ENCODE data around the gene NBDY. TPM values are rescaled to one million over a fixed set of nuclear protein-coding genes. Genes with fewer than 3 reads are reported as not detected.

Gene NBDY
- total RNA-seq, 1 donor from 2014 or later, result 15.4 TPM

GRCh38 chrX:56785442-56785841 lies 56.4 kb downstream of the NBDY start:
- H3K27ac ChIP-seq, result no peak overlapping the region
- no peak overlapping the region for H3K4me3 ChIP-seq
- no peaks in the 10 kb centered on the region for H3K9me3 ChIP-seq
- no peaks in the 10 kb centered on the region for H3K27me3 ChIP-seq
- intact Hi-C loops (cut with DNase I), result no loop called here
- no peaks in the 10 kb centered on the region for H3K36me3 ChIP-seq
- DNase-seq (ENCODE audit: low spot score in 2 of 2), result peak in 1 of 2 donors; percentile 30
- no peaks in the 10 kb centered on the region for H3K4me1 ChIP-seq
- no peak for TF ChIP-seq CTCF (IDR thresholded peaks at IDR 0.05)

GRCh38 chrX:56786889-56787733 lies 58.1 kb downstream of the NBDY start:
- TF ChIP-seq CTCF (IDR thresholded peaks at IDR 0.05), result no peak
- no peak overlapping the region for H3K4me3 ChIP-seq
- no peaks in the 10 kb centered on the region for H3K36me3 ChIP-seq
- no peak overlapping the region for H3K27ac ChIP-seq
- peak in 1 of 2 donors; percentile 52 for DNase-seq (ENCODE audit: low spot score in 2 of 2)
- H3K27me3 ChIP-seq, result no peaks in the 10 kb centered on the region
- intact Hi-C loops (cut with DNase I), result no loop called here
- no peaks in the 10 kb centered on the region for H3K4me1 ChIP-seq
- no peaks in the 10 kb centered on the region for H3K9me3 ChIP-seq

GRCh38 chrX:56787734-56788152 lies 58.7 kb downstream of the NBDY start:
- Histone ChIP-seq H3K36me3 (no peaks in the 10 kb centered on the region), H3K27me3 (no peaks in the 10 kb centered on the region), H3K27ac (no peak overlapping the region), H3K4me3 (no peak overlapping the region), H3K9me3 (no peaks in the 10 kb centered on the region), H3K4me1 (no peaks in the 10 kb centered on the region)
- intact Hi-C loops (cut with DNase I), result no loop called here
- peak in 1 of 2 donors; percentile 46 for DNase-seq (ENCODE audit: low spot score in 2 of 2)
- no peak for TF ChIP-seq CTCF (IDR thresholded peaks at IDR 0.05)

- Histone ChIP-seq H3K4me1 (no peaks in the 10 kb centered on the region), H3K27ac (peak overlapping the region in 1 of 2 donors; percentile 49), H3K36me3 (no peaks in the 10 kb centered on the region), H3K4me3 (peak overlapping the region in 1 of 2 donors; percentile 46), H3K27me3 (no peaks in the 10 kb centered on the region), H3K9me3 (no peaks in the 10 kb centered on the region)
- intact Hi-C loops (cut with DNase I), result no loop called here
- DNase-seq (ENCODE audit: low spot score in 2 of 2), result peak in 1 of 2 donors; percentile 50
- TF ChIP-seq CTCF (IDR thresholded peaks at IDR 0.05), result peak in 1 of 3 experiments; percentile 21
Measured at GRCh38 chrX:56788229-56788628, 59.2 kb downstream of the NBDY start.

GRCh38 chrX:56788717-56789122 lies 59.7 kb downstream of the NBDY start:
- no peaks in the 10 kb centered on the region for H3K4me1 ChIP-seq
- no peaks in the 10 kb centered on the region for H3K9me3 ChIP-seq
- H3K27me3 ChIP-seq, result no peaks in the 10 kb centered on the region
- H3K36me3 ChIP-seq, result no peaks in the 10 kb centered on the region
- peak; percentile 5 to 46 (median 21) for TF ChIP-seq CTCF (IDR thresholded peaks at IDR 0.05)
- DNase-seq (ENCODE audit: low spot score in 2 of 2), result peak in 1 of 2 donors; percentile 71
- intact Hi-C loops (cut with DNase I), result no loop called here
- H3K4me3 ChIP-seq, result peak overlapping the region in 1 of 2 donors; percentile 46
- peak overlapping the region in 1 of 2 donors; percentile 49 for H3K27ac ChIP-seq
